ENCODE data around the gene TSPAN9.

DNA sequence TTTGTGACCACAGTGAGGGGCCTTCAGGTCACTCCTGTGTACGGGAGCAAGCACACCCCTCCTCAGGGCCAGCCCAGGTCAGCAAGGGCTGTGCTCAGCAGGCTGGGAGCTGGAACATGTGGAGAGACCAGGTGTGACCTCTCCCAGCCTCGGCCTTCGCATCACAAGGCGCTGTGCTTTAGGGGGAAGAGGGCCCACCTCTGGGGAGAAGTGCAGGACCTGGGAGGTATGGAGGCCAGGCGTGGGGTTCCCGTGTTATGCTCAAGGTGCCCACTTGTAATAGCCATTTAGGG lies 219.2 kb downstream of the TSPAN9 start:
- TF ChIP-seq POLR2A (IDR thresholded peaks at IDR 0.05; ENCODE audit: borderline replicate concordance, extremely low read depth, insufficient read depth, insufficient read length) (no peak), POLR2AphosphoS5 (IDR thresholded peaks at IDR 0.05; ENCODE audit: low read depth, low read length) (no peak), EZH2 (IDR thresholded peaks at IDR 0.05) (no peak), EZH2phosphoT487 (IDR thresholded peaks at IDR 0.05; ENCODE audit: borderline replicate concordance) (no peak), ZNF274 (IDR thresholded peaks at IDR 0.05; ENCODE audit: low read depth, low read length) (no peak), CEBPB (IDR thresholded peaks at IDR 0.05; ENCODE audit: low read depth) (no peak), RAD21 (IDR thresholded peaks at IDR 0.05; ENCODE audit: low read depth) (no peak)
- TF ChIP-seq, protein P1, sequence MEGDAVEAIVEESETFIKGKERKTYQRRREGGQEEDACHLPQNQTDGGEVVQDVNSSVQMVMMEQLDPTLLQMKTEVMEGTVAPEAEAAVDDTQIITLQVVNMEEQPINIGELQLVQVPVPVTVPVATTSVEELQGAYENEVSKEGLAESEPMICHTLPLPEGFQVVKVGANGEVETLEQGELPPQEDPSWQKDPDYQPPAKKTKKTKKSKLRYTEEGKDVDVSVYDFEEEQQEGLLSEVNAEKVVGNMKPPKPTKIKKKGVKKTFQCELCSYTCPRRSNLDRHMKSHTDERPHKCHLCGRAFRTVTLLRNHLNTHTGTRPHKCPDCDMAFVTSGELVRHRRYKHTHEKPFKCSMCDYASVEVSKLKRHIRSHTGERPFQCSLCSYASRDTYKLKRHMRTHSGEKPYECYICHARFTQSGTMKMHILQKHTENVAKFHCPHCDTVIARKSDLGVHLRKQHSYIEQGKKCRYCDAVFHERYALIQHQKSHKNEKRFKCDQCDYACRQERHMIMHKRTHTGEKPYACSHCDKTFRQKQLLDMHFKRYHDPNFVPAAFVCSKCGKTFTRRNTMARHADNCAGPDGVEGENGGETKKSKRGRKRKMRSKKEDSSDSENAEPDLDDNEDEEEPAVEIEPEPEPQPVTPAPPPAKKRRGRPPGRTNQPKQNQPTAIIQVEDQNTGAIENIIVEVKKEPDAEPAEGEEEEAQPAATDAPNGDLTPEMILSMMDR (IDR thresholded peaks at IDR 0.05 in 2 of 3, conservative IDR thresholded peaks at IDR 0.05 in 1 of 3; ENCODE audit: borderline replicate concordance in 1 of 3, insufficient read depth in 1 of 3, low read depth in 2 of 3, low read length in 2 of 3) = no peak
- TF ChIP-seq, protein P2, sequence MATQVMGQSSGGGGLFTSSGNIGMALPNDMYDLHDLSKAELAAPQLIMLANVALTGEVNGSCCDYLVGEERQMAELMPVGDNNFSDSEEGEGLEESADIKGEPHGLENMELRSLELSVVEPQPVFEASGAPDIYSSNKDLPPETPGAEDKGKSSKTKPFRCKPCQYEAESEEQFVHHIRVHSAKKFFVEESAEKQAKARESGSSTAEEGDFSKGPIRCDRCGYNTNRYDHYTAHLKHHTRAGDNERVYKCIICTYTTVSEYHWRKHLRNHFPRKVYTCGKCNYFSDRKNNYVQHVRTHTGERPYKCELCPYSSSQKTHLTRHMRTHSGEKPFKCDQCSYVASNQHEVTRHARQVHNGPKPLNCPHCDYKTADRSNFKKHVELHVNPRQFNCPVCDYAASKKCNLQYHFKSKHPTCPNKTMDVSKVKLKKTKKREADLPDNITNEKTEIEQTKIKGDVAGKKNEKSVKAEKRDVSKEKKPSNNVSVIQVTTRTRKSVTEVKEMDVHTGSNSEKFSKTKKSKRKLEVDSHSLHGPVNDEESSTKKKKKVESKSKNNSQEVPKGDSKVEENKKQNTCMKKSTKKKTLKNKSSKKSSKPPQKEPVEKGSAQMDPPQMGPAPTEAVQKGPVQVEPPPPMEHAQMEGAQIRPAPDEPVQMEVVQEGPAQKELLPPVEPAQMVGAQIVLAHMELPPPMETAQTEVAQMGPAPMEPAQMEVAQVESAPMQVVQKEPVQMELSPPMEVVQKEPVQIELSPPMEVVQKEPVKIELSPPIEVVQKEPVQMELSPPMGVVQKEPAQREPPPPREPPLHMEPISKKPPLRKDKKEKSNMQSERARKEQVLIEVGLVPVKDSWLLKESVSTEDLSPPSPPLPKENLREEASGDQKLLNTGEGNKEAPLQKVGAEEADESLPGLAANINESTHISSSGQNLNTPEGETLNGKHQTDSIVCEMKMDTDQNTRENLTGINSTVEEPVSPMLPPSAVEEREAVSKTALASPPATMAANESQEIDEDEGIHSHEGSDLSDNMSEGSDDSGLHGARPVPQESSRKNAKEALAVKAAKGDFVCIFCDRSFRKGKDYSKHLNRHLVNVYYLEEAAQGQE (IDR thresholded peaks at IDR 0.05; ENCODE audit: low read depth) = no peak
- TF ChIP-seq, protein P3, sequence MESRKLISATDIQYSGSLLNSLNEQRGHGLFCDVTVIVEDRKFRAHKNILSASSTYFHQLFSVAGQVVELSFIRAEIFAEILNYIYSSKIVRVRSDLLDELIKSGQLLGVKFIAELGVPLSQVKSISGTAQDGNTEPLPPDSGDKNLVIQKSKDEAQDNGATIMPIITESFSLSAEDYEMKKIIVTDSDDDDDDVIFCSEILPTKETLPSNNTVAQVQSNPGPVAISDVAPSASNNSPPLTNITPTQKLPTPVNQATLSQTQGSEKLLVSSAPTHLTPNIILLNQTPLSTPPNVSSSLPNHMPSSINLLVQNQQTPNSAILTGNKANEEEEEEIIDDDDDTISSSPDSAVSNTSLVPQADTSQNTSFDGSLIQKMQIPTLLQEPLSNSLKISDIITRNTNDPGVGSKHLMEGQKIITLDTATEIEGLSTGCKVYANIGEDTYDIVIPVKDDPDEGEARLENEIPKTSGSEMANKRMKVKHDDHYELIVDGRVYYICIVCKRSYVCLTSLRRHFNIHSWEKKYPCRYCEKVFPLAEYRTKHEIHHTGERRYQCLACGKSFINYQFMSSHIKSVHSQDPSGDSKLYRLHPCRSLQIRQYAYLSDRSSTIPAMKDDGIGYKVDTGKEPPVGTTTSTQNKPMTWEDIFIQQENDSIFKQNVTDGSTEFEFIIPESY (IDR thresholded peaks at IDR 0.05; ENCODE audit: extremely low read depth, insufficient replicate concordance, low read length) = no peak

Data from HCT116 (cell line).